HCT116 (cell line): Measurements from ENCODE around the gene NLGN2. TPM values are rescaled to one million over a fixed set of nuclear protein-coding genes. Genes with fewer than 3 reads are reported as not detected.

Experiments
- ATAC-seq: fragments of 200-7000 bp; cut with Tn5 transposase; 2 replicates; pipeline ENCODE4 v1.9.1; 2020; ENCODE audit warnings: mild to moderate bottlenecking, moderate library complexity
- BruUV-seq: library from RNA; stranded (reverse); fragments of 400-500 nt; replicated peaks from 2 replicates; lab custom pipeline; 2021; lab: Mats Ljungman, UMichigan
- CTCF ChIA-PET: fragments of 300-600 bp; sonication (Branson Sonifier 250); formaldehyde crosslinking; loops from one replicate; lab custom pipeline; 2021; ENCODE audit warnings: antibody characterized with exemption; lab: Charles Lee
- POLR2A ChIA-PET: fragments of 300-600, 350-600 bp; sonication (Branson Sonifier 250); formaldehyde crosslinking; loops from one replicate; lab custom pipeline; 2021; ENCODE audit warnings: antibody characterized with exemption; lab: Charles Lee
- RAD21 ChIA-PET, 2 experiments: fragments of 300-600 bp; sonication (Branson Sonifier 250); formaldehyde crosslinking; loops; one replicate each; lab custom pipeline; 2023; ENCODE audit warnings: low total read pairs in 2 of 2; ENCODE audit not compliant: uncharacterized antibody in 2 of 2, unreplicated experiment in 2 of 2, low non-redundant PET in 1 of 2; lab: Charles Lee
- DNase-seq: peaks from one replicate; pipeline ENCODE4 v3.0.0-alpha.2; 2010; ENCODE audit warnings: low read depth, low spot score
- H2AFZ ChIP-seq: fragments of 200-600 bp; shearing (Covaris generic), sonication (generic); 2 replicates; pipeline ENCODE4 v1.6.1; 2017; ENCODE audit warnings: low read depth, mixed run types, mixed read lengths, antibody characterized with exemption, low read length; ENCODE audit not compliant: poor library complexity, severe bottlenecking
- H3K27ac ChIP-seq: 2 replicates; pipeline ENCODE4 v1.5.1; 2012; ENCODE audit warnings: low read depth, low read length
- H3K27me3 ChIP-seq: fragments of 200-600 bp; sonication (generic); 2 replicates; pipeline ENCODE4 v1.6.1; 2016; ENCODE audit warnings: mixed run types, low read length, mixed read lengths; ENCODE audit not compliant: insufficient read depth
- H3K36me3 ChIP-seq, 2 experiments: fragments of 200-500 bp in 1 of 2; fragments of 200-600 bp in 1 of 2; sonication (Bioruptor generic) in 1 of 2; sonication (generic) in 1 of 2; 2 replicates each; pipeline versions ENCODE4 v1.5.1 to v1.6.1; 2014 to 2016; ENCODE audit warnings: low read length in 2 of 2, inconsistent platforms in 1 of 2, mixed read lengths in 1 of 2, mixed run types in 1 of 2; ENCODE audit not compliant: insufficient read depth in 2 of 2, control insufficient read depth in 1 of 2
- H3K4me1 ChIP-seq, 2 experiments: fragments of 200-600 bp in 1 of 2; sonication (generic) in 1 of 2; 2 replicates each; pipeline versions ENCODE4 v1.5.1 to v1.6.1; 2012 to 2017; ENCODE audit warnings: low read length in 2 of 2, inconsistent platforms in 1 of 2, mild to moderate bottlenecking in 1 of 2, mixed read lengths in 1 of 2, mixed run types in 1 of 2, moderate library complexity in 1 of 2; ENCODE audit not compliant: insufficient read depth in 2 of 2, control insufficient read depth in 1 of 2
- H3K4me2 ChIP-seq: fragments of 200-600 bp; sonication (generic); 2 replicates; pipeline ENCODE4 v1.6.1; 2017; ENCODE audit warnings: mixed run types, low read length, mixed read lengths
- H3K4me3 ChIP-seq, 2 experiments: fragments of 200-600 bp in 1 of 2; sonication (generic) in 1 of 2; replicated peaks in 1 of 2; 2 replicates each; pipeline ENCODE4 v1.5.1; 2011 to 2016; ENCODE audit warnings: low read length in 2 of 2, control low read depth in 1 of 2, low read depth in 1 of 2, mild to moderate bottlenecking in 1 of 2, mixed read lengths in 1 of 2, mixed run types in 1 of 2
- H3K79me2 ChIP-seq: fragments of 200-600 bp; sonication (generic); 2 replicates; pipeline ENCODE4 v1.6.1; 2017; ENCODE audit warnings: mild to moderate bottlenecking, mixed run types, low read length, moderate library complexity, mixed read lengths; ENCODE audit not compliant: insufficient read depth
- H3K9ac ChIP-seq: fragments of 200-600 bp; sonication (generic); 2 replicates; pipeline ENCODE4 v1.6.1; 2016; ENCODE audit warnings: low read length, mixed read lengths
- H3K9me2 ChIP-seq: fragments of 200-600 bp; sonication (generic), shearing (Covaris generic); 2 replicates; pipeline ENCODE4 v1.6.1; 2017; ENCODE audit warnings: mixed run types, mild to moderate bottlenecking, moderate library complexity; ENCODE audit not compliant: insufficient read depth
- H3K9me3 ChIP-seq, 2 experiments: fragments of 200-500 bp in 1 of 2; fragments of 200-600 bp in 1 of 2; sonication (Bioruptor generic) in 1 of 2; sonication (generic) in 1 of 2; 2 replicates each; pipeline ENCODE4 v1.6.1; 2014 to 2017; ENCODE audit warnings: low read length in 2 of 2, mixed read lengths in 2 of 2, inconsistent platforms in 1 of 2, low read depth in 1 of 2, mild to moderate bottlenecking in 1 of 2, mixed run types in 1 of 2, moderate library complexity in 1 of 2; ENCODE audit not compliant: control insufficient read depth in 1 of 2, insufficient read depth in 1 of 2
- H4K20me1 ChIP-seq: fragments of 200-600 bp; sonication (generic), shearing (Covaris generic); 2 replicates; pipeline ENCODE4 v1.6.1; 2017; ENCODE audit warnings: mixed run types, mild to moderate bottlenecking, moderate library complexity; ENCODE audit not compliant: insufficient read depth
- ATF3 ChIP-seq: IDR thresholded peaks from 2 replicates; pipeline ENCODE4 v1.6.1; 2012
- CEBPB ChIP-seq: IDR thresholded peaks from 2 replicates; pipeline ENCODE4 v1.6.1; 2012; ENCODE audit warnings: low read depth
- ELF1 ChIP-seq: IDR thresholded peaks from 2 replicates; pipeline ENCODE4 v1.6.1; 2012; ENCODE audit warnings: low read depth, borderline replicate concordance
- EZH2 ChIP-seq: fragments of 200-600 bp; sonication (generic); IDR thresholded peaks from 2 replicates; pipeline ENCODE4 v1.6.1; 2017; ENCODE audit warnings: antibody characterized with exemption, mixed run types
- JUND ChIP-seq: IDR thresholded peaks from 2 replicates; pipeline ENCODE4 v1.6.1; 2012
- MAX ChIP-seq: IDR thresholded peaks from 2 replicates; pipeline ENCODE4 v1.6.1; 2012
- POLR2AphosphoS5 ChIP-seq: IDR thresholded peaks from 2 replicates; pipeline ENCODE4 v1.6.1; 2011; ENCODE audit warnings: mild to moderate bottlenecking, low read depth, low read length, moderate library complexity
- RAD21 ChIP-seq: IDR thresholded peaks from 2 replicates; pipeline ENCODE4 v1.6.1; 2012; ENCODE audit warnings: low read depth, mild to moderate bottlenecking
- SIN3A ChIP-seq: IDR thresholded peaks from 2 replicates; pipeline ENCODE4 v1.6.1; 2012; ENCODE audit warnings: low read depth
- SP1 ChIP-seq: IDR thresholded peaks from 2 replicates; pipeline ENCODE4 v1.6.1; 2012; ENCODE audit warnings: low read depth
- ZFX ChIP-seq: fragments of 450-650 bp; IDR thresholded peaks from 2 replicates; pipeline ENCODE4 v1.6.1; 2017
- intact Hi-C: fragments of 100-400 bp; cut with micrococcal nuclease; formaldehyde crosslinking; loops from 2 replicates; pipeline ENCODE4 v1.10.0; 2022
- total RNA-seq: library from RNA; stranded (reverse); gene quantifications from one replicate; pipeline ENCODE4 v1.2.1, GENCODE V29; 2021; ENCODE audit not compliant: unreplicated experiment

Gene NLGN2
- total RNA-seq, 1 experiment from 2014 or later: 60.5 TPM

GRCh38 chr17:7437950-7438614 is 30.4 kb downstream of the NLGN2 start:
- 0 out of 2 replicates have a peak overlapping the region, but pooled peaks have one; percentile 77 for H3K9ac ChIP-seq
- no peak overlapping the region for H3K4me2 ChIP-seq
- TF ChIP-seq ELF1 (no peak), JUND (no peak), ATF3 (no peak), ZFX (no peak), SP1 (no peak), CEBPB (no peak), RAD21 (no peak), MAX (no peak), EZH2 (no peak), POLR2AphosphoS5 (no peak), SIN3A (no peak)
- TF ChIP-seq, all 23 proteins: peak for 0

More at GRCh38 chr17:7437950-7438614, 30.4 kb downstream of the NLGN2 start:
- ChIA-PET RAD21 (no interaction called here), CTCF (no interaction called here), POLR2A (no interaction called here)
- no peaks in the 10 kb centered on the region for H3K27me3 ChIP-seq
- ATAC-seq: no peak
- H3K36me3 ChIP-seq: no peaks in the 10 kb centered on the region
- no peak overlapping the region for H3K4me3 ChIP-seq
- H3K79me2 ChIP-seq: no peaks in the 10 kb centered on the region
- H3K9me3 ChIP-seq: no peaks in the 10 kb centered on the region
- intact Hi-C loops: loop anchor here (1.0 to 10.0 kb wide), 6 partner anchors 44 to 249 kb away; partner anchors contain the start of genes CLDN7, PLSCR3, POLR2A and SENP3
- H4K20me1 ChIP-seq: no peaks in the 10 kb centered on the region
- no peaks in the 10 kb centered on the region for H3K9me2 ChIP-seq
- no peak for DNase-seq
- BruUV-seq: no TSS peak
- H3K27ac ChIP-seq: no peak overlapping the region
- H3K4me1 ChIP-seq: peaks cover 13 to 32% of the 10 kb centered on the region in 2 experiments
- no peak overlapping the region for H2AFZ ChIP-seq
